ENCODE measurements around the gene GNG12. TPM values are rescaled to one million over a fixed set of nuclear protein-coding genes. Genes with fewer than 3 reads are reported as not detected.

Gene GNG12
- polyA plus RNA-seq, 3 donors, result 0.03 TPM; not detected in 2

GRCh38 chr1:67761730-67762129 is 71.5 kb downstream of the GNG12 start:
- Histone ChIP-seq H3K27ac (ENCODE audit: low read depth in 1 of 2, low read length in 2 of 2) (no peak overlapping the region), H3K4me2 (replicated peaks; ENCODE audit: extremely low read depth, low read length, poor library complexity, severe bottlenecking) (no peak overlapping the region), H3K9me3 (replicated peaks in 1 of 2; ENCODE audit: control insufficient read depth in 1 of 2, insufficient read depth in 1 of 2, low read length in 2 of 2) (no peaks in the 10 kb centered on the region), H3K4me3 (replicated peaks in 1 of 3; ENCODE audit: low read depth in 2 of 3, low read length in 3 of 3) (no peak overlapping the region), H2AFZ (ENCODE audit: insufficient read depth, low read depth, low read length, poor library complexity, severe bottlenecking) (no peak overlapping the region), H3K9ac (ENCODE audit: insufficient read depth, low read length, poor library complexity, severe bottlenecking) (no peak overlapping the region), H3K36me3 (replicated peaks in 1 of 2; ENCODE audit: control insufficient read depth in 1 of 2, insufficient read depth in 2 of 2, low read length in 2 of 2) (no peaks in the 10 kb centered on the region), H3K4me1 (ENCODE audit: control insufficient read depth in 1 of 2, insufficient read depth in 2 of 2, low read length in 2 of 2) (peaks cover 5 to 6% of the 10 kb centered on the region in 2 donors), H3K27me3 (ENCODE audit: control insufficient read depth in 2 of 2, insufficient read depth in 2 of 2, low read length in 2 of 2) (peaks cover 2 to 9% of the 10 kb centered on the region in 2 donors), H3K79me2 (ENCODE audit: insufficient read depth, low read length) (no peaks in the 10 kb centered on the region), H4K20me1 (ENCODE audit: insufficient read depth, low read length) (no peaks in the 10 kb centered on the region)
- H3K4me3 Mint-ChIP-seq, result no peak overlapping the region
- peaks cover 5 to 17% (median 6%) of the 10 kb centered on the region in 3 donors for H3K27me3 Mint-ChIP-seq (ENCODE audit: low read depth in 3 of 3)
- intact Hi-C loops (cut with micrococcal nuclease), result loop anchor here (2.0 to 10.0 kb wide), 2 partner anchors 197 to 229 kb away; no protein-coding TSS in a partner anchor
- H3K4me1 Mint-ChIP-seq, result peaks cover 8% of the 10 kb centered on the region
- no peaks in the 10 kb centered on the region for H3K9me3 Mint-ChIP-seq
- WGBS (ENCODE audit: insufficient coverage), result 80% methylated on average over 1 of the region's 4 CpGs
- TF ChIP-seq CTCF (IDR thresholded peaks at IDR 0.05), result no peak
- H3K27ac Mint-ChIP-seq, result no peak overlapping the region
- no peaks in the 10 kb centered on the region for H3K36me3 Mint-ChIP-seq
- no peak for DNase-seq

GRCh38 chr1:67761091-67761490 is 72.2 kb downstream of the GNG12 start:
- no peaks in the 10 kb centered on the region for H3K9me3 Mint-ChIP-seq
- H3K36me3 Mint-ChIP-seq, result no peaks in the 10 kb centered on the region
- H3K27ac Mint-ChIP-seq, result no peak overlapping the region
- intact Hi-C loops (cut with micrococcal nuclease), result loop anchor here (2.0 to 10.0 kb wide), 2 partner anchors 196 to 228 kb away; no protein-coding TSS in a partner anchor
- H3K4me2 ChIP-seq (replicated peaks; ENCODE audit: extremely low read depth, low read length, poor library complexity, severe bottlenecking), result no peak overlapping the region
- H3K9me3 ChIP-seq (replicated peaks in 1 of 2; ENCODE audit: control insufficient read depth in 1 of 2, insufficient read depth in 1 of 2, low read length in 2 of 2), result no peaks in the 10 kb centered on the region
- H3K4me1 ChIP-seq (ENCODE audit: control insufficient read depth in 1 of 2, insufficient read depth in 2 of 2, low read length in 2 of 2), result no peaks in the 10 kb centered on the region
- no peak overlapping the region for H2AFZ ChIP-seq (ENCODE audit: insufficient read depth, low read depth, low read length, poor library complexity, severe bottlenecking)
- no peak overlapping the region for H3K9ac ChIP-seq (ENCODE audit: insufficient read depth, low read length, poor library complexity, severe bottlenecking)
- TF ChIP-seq CTCF (IDR thresholded peaks at IDR 0.05), result no peak
- H3K27me3 ChIP-seq (ENCODE audit: control insufficient read depth in 2 of 2, insufficient read depth in 2 of 2, low read length in 2 of 2), result peaks cover 2 to 9% of the 10 kb centered on the region in 2 donors
- no peak overlapping the region for H3K27ac ChIP-seq (ENCODE audit: low read depth in 1 of 2, low read length in 2 of 2)
- no peaks in the 10 kb centered on the region for H4K20me1 ChIP-seq (ENCODE audit: insufficient read depth, low read length)
- peaks cover 2 to 12% (median 6%) of the 10 kb centered on the region in 3 donors for H3K27me3 Mint-ChIP-seq (ENCODE audit: low read depth in 3 of 3)
- H3K36me3 ChIP-seq (replicated peaks in 1 of 2; ENCODE audit: control insufficient read depth in 1 of 2, insufficient read depth in 2 of 2, low read length in 2 of 2), result no peaks in the 10 kb centered on the region
- H3K4me3 Mint-ChIP-seq, result no peak overlapping the region
- no peak for DNase-seq
- peaks cover 2% of the 10 kb centered on the region for H3K4me1 Mint-ChIP-seq
- no peak overlapping the region for H3K4me3 ChIP-seq (replicated peaks in 1 of 3; ENCODE audit: low read depth in 2 of 3, low read length in 3 of 3)
- WGBS (ENCODE audit: insufficient coverage), result no CpG with 5 or more reads among the region's 2 CpGs
- H3K79me2 ChIP-seq (ENCODE audit: insufficient read depth, low read length), result no peaks in the 10 kb centered on the region

Data from CD14-positive monocyte (primary cell).